C1 segment of cervical spinal cord (tissue), 14 donors: Measurements from ENCODE around the gene HOMER1.
"Not testable (repeated sequence)": the region's sequence is repeated elsewhere in the genome, so short reads cannot be mapped to it uniquely, and the experiment has no call there.

Experiments
- DNase-seq, 14 donors: peaks; one replicate each; lab custom pipeline; 2025; lab: John Stamatoyannopoulos, UW

The HOMER1 gene

DNA sequence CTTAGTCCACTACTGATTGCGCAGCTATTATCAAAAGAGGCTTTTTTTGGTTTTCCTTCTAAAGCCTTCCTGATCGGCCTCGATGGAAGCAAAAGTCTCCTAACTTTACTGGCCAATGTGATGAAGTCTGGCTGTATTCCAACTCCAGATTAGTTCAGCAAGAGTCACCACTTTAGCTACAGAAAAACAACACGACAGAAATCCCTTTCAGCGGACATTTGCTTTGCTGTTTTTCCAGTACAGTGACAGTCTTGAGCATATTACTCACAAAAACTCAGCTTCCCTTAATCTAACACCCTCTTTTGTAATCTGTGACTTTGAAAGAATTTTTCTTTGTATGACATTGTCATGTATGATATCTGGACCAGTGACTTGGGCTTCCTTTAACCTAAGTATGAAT lies 95.7 kb downstream of the HOMER1 start:
- no peak for DNase-seq

DNA sequence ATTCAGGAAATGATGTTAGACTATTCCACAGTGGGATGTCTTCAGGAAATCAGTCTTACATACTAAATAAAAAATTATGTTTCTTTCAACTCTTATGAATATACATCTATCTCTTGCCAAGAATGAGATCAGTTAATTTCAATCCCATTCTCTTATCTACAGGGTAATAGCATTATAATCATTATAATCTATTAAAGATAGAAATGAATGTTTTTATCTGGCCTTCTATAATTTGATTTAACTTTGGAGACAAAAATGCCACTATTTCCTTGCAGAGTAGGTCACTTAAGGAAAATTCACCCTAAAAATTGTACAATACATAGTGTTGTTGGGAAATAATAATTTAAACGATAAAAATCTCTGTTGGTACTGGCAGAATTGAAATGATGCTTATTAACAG lies 96.4 kb downstream of the HOMER1 start:
- no peak for DNase-seq

DNA sequence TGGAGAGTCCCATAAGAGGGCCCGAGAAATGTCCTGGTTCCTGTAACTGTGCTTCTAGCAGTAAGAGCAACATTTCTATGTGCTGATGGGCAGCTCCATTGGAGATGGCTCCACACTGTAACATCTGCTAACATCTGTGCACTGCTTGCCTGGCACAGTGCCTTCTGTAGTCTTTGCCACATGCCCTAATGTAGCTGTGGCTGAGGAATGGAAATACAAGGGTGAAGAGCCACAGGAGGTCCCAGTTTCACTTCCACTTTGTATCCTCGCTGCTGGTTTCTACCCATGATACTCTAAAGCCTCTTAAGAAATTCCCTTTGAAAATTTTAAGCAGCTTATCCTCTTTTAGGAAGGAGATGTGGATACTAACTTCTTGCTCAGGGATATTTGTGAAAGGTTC lies 97.4 kb downstream of the HOMER1 start:
- DNase-seq = peak in 1 of 14 donors; percentile 1

DNA sequence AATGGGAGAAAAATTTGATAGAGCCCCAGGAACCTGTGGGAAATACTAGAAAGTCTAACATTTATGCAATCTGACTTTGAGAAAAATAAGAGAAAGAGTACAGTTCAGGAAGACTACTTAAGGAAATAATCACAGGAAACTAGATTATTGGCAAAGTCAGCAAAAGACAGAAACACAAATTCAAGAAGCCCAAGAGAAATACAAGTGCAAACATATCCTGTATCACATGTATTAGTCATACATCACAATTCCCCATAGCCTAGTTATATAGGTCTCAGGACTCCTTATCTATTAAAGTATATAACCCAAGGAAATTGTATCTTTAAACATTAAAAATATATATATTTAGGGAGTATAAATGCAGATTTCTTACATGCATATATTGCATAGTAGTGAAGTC lies 100.8 kb downstream of the HOMER1 start:
- DNase-seq = no peak

DNA sequence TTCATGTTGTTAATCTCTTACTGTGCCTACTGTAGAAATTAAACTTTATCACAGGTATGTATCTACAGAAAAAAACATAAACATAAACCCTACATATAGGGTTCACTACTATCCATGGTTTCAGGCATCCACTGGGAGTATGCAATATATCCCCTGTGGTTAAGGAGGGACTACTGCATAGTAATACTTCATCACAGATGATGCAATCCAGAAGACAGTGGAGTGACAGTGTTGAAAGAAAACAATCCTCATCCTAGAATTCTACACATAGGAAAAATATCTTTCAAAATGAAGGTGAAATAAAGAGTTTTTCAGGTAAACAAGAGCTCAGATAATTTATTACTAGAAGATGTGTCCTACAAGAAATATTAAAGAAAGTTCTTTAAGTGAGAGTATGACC lies 105.9 kb downstream of the HOMER1 start:
- no peak for DNase-seq

DNA sequence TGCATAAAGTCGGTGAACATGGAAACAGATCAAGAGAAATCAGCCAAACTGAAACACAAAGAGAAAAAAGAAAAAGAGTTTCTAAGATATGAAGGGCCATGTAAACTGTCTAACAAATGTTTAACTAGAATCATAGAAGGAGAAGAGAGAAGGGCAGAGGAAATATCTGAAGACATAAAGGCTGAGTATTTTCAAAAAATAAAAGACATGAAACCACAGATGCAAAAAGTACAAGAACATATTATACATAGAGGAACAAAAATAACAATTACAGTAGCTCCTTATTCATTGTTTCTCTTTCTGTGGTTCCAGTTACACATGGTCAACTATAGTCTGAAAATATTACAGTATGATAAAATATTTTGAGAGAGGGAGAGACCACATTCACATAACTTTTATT lies 106.3 kb downstream of the HOMER1 start:
- no peak for DNase-seq

DNA sequence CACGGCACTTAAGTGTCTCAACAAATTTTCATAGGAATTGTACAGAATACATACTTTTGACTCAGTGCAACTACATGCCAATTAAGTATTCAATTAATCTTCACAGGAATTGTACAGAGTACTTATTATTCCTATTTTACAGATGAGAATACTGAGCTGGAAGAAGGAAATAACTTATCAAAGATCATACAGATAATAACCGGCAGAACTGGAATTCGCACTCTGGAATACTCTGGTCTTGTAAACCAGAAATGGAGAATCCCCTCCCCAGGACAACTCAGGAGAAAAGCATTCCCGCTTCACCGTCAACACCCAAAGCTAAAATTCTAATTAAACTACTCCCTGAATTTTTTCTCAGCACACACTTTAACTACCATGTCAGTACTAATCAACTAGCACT lies 112.7 kb downstream of the HOMER1 start:
- no peak for DNase-seq

DNA sequence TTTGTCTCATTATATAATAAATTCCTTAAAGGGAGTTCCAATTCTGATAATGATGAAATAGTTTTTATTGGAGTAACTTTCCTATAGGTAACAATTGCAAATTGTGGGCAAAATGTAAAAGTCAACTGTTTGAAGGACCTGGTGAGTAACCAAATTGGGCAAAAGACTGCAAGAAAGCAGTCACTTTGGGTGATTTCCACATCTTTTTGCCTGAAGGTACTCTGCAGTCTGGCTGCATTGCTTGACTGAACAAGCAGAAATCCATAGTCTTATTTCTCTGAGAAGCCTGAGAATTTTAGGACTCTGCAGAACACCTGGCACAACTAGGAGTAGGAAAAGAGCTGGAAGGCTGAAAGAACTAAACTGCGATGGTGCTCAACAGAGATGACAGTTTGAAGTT lies 114.9 kb downstream of the HOMER1 start:
- no peak for DNase-seq

DNA sequence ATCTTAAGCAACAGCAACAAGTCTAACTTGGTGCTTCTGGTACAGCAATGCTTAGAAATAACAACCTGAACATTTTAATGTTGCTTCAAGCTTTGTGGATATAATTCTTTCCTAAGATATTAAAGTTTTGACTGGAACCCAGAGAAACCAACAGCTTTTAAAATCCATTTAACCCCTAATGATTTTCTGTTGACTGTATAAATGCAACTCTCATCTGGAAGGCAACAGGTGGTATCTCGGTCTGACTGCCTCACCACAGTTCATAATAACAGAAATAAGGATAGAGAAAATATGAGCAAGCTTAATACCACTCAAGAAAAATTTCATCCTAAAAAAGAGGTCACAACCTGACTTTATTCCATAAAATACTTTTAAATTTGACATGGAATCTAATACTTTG lies 116.9 kb downstream of the HOMER1 start:
- no peak for DNase-seq

DNA sequence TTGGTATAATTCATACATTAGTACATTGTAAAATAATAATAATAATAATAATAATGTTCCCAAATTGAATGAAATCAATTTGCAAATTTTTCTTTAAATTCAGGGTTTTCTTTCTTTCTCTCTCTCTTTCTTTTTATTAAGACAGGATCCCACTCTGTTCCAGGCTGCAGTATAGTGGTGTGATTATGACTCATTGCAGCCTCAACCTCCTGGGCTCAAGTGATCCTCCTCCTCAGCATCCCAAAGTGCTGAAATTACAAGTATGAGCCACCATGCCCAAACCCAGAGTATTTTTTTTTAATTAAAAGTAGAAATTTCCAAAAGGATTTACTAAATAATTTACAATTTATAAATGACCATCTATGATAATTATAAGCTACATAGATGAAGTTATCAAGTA lies 117.7 kb downstream of the HOMER1 start:
- DNase-seq = no peak

DNA sequence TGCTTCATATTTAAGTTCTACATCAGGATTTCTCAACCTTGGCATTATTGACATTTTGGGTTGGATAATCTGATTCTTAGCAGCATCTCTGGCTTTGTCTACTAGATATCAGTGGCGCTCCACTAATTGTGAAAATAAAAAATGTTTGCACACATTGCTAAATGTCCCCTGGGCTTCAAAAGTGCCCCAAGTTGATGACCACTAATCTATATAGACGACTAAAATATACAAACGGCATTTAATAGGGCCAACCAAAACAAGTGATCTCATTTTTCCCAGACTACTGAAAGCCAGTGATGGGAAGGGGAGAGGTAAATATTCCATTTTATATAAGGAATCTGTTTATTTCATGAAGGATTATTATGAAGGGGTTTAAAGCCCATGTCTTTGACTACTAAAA lies 118.6 kb downstream of the HOMER1 start:
- DNase-seq = no peak

DNA sequence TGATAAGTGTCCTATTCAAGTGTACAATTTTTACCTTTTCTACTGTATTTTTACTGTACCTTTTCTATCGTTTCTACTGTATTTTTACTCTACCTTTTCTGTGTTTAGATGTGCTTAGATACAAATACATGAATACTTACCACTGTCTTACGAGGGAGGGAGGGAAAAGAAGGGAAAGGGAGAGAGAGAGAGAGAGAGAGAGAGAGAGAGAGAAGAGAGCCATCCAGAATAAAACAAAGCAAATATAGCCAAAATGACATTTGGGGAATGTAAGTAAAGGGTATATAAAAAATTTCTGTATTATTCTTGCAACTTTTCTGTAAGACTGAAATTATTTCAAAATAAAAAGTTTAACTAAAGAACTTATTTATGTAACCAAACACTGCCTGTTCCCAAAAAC lies 121.2 kb downstream of the HOMER1 start:
- no peak for DNase-seq

DNA sequence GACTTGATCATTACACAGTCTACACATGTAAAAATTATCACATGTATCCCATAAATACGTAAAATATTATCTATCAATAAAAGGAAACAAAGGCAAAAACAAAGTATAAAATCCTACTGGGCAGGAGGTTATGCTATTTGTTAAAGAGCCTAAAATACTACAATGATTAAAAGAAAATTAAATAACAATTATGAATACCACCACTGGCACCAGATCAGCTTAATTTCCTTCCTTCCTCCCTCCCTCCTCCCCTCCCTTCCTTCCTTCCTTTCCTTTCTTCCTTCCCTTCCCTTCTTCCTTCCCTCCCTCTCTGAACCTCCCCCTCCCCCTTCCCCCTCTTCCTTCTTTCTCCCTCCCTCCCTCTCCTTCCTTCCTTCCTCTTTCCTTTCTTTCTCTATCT lies 127.3 kb downstream of the HOMER1 start:
- DNase-seq = no peak

DNA sequence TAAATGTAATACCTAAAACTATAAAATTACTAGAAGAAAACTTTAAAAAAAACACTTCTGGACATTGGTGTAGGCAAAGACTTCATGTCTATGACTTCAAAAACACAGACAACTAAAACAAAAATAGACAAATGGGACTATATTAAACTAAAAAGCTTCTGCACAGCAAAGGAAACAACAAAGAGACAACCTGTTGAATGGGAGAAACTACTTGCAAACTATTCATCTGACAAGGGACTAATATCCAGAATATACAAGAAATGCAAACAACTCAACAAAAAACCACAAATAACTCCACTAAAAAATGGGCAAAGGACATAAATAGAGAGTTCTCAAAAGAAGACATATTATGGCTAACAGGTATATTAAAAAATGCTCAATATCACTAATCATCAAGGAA lies 128.8 kb downstream of the HOMER1 start:
- not testable (repeated sequence) for DNase-seq

DNA sequence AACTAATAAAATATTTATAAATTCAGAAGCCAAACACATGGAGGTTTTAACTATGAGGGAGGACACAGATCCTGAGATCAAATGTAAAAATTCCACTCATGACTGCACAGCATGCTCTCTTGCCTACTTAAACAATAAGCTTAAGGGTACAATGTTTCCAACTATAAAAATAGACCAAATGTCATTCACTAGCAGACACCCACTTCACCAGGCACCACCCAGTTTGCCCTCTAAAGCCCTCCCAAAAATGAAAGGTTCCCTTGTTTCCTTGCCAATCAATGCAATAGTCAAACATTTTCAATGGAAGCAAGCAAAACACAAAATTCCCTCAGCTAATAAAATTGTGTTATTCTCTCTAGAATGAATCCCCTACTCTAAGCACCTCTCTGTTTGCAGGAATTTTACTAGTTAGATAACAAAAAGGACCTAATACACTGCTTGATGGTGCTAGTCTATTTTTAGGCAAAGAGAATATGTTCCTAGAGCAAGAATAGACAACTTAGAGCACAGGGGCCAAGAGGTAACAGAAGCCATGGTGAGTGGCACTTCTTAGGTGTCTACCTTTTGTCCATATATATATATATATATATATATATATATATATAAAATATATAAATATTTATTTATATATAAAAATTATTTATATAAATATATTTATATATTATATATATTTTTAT lies 135.3 kb downstream of the HOMER1 start:
- no peak for DNase-seq

DNA sequence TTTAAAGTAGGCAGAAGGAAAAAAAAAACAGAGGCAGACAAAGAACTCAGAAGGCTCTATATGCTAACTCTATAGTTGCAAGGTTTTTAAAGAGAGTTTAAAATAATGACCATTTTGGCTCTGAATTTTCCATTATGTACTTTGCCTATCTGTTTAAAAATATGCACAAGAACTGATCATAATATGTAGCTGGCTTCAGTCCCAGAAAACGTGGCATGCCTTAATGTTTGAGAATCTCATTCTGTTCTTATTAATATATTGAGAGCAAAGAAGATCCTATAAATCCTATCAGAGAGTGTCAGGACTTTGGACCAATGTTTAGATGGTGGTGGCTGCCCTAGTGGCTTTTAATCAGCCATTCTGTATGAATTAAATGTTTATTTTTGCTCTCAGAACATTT lies 156.5 kb downstream of the HOMER1 start:
- DNase-seq = no peak

DNA sequence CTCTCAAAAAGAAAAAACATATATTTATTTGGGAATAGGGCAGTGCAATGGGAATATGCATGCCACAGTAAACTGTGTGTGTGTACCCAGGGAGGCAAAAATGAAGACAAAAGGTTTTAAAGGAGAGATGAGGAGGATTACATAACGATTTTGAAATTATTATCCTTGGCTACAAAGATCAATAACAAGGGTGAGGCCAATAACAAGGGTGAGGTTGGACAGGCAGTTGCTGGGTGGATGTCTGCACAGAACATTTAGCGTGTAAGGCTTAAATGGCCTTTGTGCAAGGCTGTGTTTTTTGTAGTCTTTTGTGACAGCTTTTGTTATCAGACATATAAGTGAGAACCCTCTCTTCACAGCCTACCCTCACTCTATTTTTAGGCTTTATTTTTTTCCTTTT lies 164.1 kb downstream of the HOMER1 start:
- DNase-seq = no peak

DNA sequence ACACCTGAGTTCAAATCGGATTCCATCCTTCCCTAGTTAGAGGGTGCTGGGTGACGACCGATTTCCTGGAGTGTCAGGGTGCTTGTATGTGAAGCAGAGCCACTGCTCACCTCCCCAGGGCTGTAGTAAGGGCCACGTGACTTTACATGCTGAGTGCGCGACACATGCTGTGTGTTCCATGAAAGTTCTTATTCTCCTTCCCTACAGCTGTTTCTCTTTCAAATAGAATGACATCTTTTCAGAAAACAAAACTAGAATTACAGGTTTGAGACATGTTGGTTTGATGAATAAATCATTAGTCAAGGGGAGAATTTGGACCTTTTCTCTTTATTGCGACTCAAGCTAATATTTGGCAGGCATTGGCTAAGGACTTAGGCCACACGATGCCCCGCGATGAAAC lies 164.9 kb downstream of the HOMER1 start:
- no peak for DNase-seq

DNA sequence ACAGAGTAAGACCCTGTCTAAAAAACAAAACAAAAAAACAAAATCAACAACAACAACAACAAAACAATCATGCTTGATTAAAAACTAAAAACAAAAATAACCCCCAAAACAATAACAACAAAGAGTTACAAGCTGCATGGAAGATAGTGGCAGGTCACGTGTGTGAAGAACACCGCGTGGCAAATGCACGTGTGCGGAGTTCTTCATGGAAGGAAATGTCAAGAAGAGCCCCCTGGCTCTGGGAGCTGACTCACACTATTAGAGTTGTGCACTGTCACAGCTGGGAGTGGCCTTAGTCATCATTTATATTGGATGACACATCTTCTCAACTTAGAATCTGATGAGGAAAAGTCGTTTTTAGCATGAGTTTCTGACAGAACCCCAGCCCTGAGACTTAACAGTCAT lies 167.5 kb downstream of the HOMER1 start:
- DNase-seq = no peak

DNA sequence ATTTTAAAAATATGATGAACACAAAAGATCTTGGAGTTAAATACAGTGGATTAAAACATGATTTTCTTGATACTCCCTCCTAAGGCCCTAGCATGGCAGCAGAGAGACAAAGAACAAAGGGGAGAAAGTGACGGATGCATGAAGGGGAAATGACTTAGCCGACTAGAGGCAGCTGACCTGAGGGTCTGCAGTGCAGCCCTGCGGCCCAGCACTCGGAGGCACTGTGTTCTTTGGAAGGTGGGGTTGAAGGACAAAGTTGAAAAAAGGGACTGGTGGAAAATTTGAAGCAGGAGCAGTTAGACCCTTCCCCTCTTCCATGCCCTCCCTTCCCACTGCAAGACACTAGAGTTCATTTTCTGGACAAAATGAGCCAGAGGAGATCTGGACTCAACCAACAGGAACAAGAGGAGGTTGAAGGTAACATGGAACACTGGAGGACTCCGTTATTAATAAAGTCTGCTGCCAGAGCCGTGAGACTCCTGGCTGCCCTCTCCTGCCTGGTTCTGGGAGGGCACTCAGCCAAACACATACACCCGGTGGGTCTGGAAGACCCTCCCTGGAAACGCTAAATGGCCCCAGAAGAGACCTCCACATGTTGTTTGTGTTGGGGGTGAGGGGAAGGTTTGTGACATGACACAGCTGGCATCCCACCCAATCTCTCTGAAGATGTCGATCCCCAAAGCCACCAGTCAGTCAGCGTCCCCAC lies 179.9 kb downstream of the HOMER1 start:
- no peak for DNase-seq

DNA sequence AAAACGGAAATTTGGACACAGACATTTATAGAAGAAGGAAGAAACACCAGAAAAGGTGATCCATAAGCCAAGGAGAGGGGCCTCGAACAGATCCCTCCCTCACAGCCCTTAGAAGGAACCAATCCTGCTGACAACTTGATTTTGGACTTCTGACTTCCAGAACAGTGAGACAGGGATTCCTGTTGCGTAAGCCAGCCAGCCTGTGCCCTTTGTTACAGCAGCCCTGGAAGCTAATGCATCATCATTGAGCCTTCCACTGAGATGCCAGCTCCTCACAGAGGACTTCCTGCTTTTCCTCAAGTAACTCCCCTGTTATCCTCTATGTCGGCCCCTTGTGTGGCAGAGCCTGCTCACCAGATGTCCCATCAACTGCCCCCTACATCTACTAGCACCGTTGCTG lies 183.9 kb downstream of the HOMER1 start:
- DNase-seq = no peak

DNA sequence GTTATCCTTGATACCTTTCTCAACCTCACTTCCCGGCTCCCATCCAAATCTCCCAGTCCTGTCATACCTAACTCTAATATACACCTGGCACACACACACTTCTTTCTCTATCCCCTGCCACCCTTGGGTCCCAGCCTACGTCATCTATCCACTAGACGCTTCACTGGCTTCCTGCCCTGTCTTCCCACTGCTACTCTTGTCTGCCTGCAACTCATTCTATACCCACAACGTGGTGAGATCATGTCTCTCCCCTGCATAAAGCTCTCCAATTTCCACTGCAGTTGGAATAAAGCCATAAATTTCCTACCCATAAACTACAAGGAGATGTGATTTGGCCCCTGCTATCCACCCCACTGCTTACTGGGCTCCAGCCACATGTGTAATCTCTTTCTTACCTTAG lies 184.5 kb downstream of the HOMER1 start:
- DNase-seq = no peak
